T-helper 22 cell (primary cell): ENCODE results near the gene FUCA2.
A peak's percentile ranks its signal among the peaks of the same experiment; 100 is the strongest.

Experiments used
- DNase-seq: peaks from one replicate; pipeline ENCODE4 v3.0.0-alpha.2; 2020; ENCODE audit warnings: low read depth

Gene FUCA2

DNA sequence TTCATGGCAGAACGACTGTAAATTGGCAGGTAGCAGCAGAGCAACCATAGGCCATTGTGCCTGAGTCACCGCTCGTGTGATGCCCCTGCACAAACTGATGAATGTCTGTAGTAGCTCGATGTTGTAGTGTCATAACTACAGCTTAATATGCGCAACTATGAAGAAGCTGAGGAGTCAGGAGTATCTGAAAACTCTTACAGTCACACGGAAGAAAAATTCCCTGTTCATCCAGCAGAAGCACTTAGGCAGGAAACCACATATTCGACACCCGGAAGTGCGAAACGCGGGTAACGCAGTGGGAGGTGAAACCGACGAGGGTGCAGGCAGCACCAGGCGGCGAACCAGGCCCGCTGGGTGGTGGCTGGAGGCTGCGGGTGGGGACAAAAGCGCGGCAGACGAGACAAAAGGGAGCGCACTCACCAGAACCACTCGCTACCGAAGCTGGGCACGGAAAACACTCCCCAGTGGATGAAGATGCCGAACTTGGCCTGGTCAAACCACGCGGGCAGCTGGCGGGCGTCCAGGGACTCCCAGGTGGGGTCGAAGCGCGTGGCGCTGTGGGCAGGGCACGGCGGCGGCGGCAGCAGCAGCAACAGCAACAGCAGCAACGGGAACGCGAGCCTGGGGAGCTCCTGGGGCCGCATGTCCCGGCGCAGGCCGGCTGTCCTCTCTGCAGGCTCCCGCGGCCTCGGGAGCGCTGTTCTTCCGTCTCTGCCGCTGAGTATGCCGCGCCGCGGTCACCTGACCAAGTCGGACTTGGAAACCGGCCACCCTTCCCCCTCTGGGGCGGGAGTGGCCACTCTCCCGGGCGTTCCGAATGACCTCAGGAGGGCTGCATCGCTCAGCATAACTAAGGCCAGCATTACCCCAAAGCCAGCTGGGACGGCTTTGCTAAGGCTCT, at the start of gene FUCA2:
FUCA2 (minus strand) TSS at position 730 of the 901 bp plus-strand sequence; CDS start at position 644, 86 bp downstream.
- peak; percentile 50 for DNase-seq

DNA sequence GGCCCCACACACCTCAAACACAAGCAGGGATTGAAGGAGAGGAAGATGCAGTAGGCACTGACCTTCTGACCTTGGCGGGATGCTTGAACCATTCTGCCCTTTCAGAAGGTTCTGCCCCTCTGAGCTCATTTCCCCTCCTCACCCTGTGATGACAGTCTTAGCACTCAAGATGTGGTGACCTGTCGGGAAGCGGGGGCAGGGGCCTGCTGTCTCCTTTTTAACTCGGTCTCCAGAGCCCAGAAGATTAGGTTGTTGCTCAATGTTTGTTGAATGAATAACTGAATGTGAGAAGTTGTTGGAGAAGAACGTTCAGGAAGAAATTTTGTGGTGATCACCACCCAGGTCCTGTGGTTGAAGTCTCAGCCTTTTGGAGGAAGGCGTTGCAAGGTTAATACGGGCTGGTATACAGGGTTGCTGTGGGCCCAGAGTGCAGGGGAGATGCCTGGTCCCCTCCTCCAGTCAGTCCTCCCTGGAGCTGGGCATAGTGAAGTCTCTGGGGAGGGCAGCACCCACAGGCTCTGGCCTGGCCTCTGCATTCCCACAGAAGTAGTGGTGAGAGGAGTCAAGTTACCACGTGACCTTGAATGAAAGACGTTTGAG, 49.7 kb upstream of the FUCA2 start:
- no peak for DNase-seq

GRCh38 chr6:143559051-143559660, 47.6 kb upstream of the FUCA2 start:
- no peak for DNase-seq

GRCh38 chr6:143556529-143556928, 45.0 kb upstream of the FUCA2 start:
- no peak for DNase-seq

- DNase-seq = no peak
Observed at GRCh38 chr6:143555582-143555981, 44.1 kb upstream of the FUCA2 start.

DNA sequence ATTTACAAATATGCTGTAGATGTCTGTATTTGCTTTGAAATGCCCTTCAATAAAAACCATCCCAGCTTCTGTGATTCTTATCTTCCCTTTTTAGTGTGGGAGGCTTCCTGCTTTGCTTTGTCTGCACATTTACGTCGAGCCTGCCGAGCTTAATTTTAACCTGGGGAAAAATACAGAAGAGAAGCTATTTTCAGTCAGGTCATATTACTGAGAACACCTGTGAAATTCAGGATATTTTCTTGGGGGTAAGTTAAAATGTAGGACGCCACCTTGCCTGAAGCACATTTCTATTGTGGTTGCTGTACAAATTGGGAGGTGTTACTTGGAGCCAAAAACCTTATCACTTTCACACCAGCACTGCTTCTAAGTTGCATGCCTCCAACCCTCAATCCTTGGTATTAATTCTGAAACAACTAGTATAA, 43.6 kb upstream of the FUCA2 start:
- DNase-seq = no peak

- DNase-seq = no peak
Observed at GRCh38 chr6:143553337-143553736, 41.8 kb upstream of the FUCA2 start.

DNA sequence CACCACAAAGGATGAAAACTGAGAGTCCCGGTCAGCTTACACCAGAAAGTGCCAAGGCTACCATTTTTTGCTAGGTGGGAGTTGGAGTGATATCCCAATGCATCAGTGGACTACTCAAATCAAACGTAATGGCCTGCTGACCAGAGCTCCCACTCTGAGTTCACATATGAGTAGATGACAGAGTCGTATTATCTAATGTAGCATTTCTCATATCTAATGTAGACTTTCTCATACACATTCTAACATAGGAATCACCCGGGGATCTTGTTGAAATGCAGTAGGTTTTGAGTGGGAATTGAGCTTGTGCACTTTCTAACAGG, 38.4 kb upstream of the FUCA2 start:
- no peak for DNase-seq

DNA sequence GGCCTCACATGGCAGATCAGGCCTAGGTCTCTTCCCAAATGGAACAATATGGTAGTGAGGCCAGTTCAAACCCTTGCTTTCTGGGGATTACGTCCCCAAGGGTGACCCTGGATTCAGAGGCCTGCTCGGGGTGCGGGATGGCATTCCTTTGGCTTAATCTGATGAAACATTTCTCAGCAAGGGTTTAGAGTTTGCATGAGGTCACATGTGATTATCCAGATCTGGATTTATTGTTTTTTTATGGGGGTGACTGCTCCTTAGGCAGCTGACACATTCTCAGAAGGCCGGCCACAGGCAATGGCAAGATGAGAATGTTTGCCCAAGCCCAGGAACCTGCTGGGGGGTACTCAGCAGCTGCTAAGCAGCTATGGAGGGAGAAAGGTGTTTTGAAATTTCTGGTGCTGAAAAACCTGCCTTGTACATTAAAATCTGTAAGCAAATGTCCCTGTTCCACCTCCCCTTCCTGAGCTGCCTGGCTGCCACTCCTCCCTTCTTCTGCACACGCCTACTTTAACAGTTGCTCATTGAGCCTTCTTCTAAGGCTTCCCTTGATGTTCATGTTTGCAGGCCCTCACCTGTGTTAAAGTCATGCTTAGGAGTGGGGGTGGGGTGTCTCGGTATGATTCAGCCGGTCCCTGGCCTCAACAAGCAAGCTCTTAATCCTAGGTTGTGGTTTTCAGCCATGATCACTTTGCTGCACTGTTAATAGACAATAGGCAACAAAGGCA, 37.9 kb upstream of the FUCA2 start:
- peak; percentile 14 for DNase-seq

DNA sequence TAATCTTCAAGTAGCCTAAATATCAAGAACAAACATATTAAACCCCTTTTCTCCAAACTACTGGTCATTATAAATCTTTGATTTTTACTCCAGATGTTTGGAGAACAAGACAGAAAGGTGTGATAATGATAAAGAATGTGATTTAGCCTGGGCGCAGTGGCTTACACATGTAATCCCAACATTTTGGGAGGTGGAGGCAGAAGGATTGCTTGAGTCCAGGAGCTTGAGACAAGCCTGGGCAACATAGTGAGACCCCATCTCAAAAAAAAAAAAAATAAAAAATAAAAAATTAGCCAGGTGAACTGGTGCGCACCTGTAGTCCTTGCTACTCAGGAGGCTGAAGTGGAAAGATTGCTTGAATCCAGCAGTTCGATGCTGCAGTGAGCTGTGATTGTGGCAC, 35.1 kb upstream of the FUCA2 start:
- no peak for DNase-seq

- no peak for DNase-seq
Observed at GRCh38 chr6:143545976-143546547, 34.5 kb upstream of the FUCA2 start.

- DNase-seq = no peak
Observed at GRCh38 chr6:143545165-143545564, 33.6 kb upstream of the FUCA2 start.

DNA sequence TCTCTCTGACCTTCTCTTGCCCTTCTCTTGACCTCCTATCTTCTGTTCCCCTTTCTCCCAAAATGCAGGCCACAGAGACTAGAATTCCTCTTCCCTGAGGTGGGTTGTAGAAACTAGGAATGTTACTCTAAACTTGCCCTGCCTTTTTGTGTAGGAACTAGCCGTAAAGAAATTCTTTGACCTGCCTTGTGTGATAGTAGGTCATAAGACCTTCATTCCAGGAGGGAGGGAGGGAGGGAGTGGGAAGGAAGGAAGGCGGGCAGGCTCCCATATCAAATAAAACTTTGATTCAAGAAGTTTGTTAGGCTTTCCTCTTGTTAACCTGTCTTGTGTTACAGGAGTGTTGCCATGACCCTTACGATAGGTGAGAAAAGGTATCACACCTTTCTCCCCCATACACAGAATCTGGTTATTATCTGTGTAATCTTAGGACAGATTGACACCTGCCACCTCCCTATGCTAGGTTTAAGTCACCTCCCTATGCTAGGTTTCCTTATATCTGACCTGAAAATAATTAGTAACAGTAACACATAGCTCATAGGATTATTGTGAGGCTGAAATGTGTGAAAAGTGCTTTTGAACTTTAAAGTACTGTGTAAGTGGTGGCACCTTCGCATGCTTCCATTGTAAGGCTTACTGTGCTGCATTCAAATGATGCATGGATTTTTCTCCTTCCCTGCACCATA, 32.6 kb upstream of the FUCA2 start:
- no peak for DNase-seq

- no peak for DNase-seq
Observed at GRCh38 chr6:143543435-143543834, 31.9 kb upstream of the FUCA2 start.

DNA sequence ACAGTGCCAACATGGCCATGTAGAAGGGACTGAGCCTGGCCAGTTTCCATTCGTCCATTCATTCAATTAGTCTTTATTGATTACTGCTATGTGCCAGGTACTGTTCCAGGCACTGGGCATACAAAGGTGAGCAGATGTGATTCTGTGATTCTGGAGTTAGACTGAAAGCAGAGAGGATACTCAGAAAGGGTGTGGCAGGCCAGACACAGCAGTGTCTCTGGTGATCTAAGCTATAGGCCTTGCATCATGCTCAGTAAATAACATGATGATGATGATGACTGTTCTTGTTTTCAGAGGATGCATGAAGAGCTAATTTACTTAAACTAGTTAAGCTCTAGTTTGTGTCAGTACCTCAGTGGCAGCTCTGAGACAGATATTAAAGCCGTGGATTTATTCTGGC, 31.4 kb upstream of the FUCA2 start:
- no peak for DNase-seq

DNA sequence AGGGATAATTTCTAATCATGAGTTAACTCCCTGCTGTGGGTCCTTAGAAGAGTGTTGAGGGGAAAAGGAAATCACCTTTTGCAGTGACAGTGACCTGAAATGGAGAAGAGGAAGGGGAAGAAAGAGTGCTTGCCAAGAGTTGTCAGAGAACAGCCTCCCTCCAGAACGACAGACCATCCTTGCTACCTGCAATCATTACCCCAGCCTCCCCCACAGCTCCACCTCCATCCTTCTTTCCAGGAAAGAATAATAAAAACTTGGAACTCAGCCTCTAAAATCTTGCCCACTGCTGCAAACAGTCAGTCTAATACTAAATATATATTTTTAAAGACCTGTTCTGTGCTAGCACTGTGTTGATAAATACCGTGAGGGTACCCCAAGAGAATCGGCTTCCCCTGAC, 28.7 kb upstream of the FUCA2 start:
- DNase-seq = no peak

GRCh38 chr6:143539734-143540133, 28.2 kb upstream of the FUCA2 start:
- DNase-seq = peak; percentile 30

DNA sequence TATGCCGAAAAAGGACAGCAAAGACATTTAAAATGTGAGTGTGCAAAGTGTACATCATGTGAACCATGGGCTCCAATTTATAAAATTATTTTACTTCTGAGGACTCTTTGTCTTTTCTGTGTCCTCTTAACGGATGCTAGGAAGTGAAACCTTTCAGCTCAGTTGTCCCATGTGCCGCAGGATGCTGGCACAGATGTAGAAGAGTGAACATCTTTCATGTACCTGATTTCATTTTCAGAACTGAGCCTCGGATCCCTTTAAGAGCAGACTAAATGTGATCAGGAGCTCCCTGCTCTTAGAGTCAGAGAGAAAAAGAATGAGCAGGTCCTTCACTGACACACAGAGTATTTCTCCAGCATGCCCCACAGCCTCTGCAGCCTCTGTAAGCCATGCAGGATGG, 27.6 kb upstream of the FUCA2 start:
- DNase-seq = no peak

DNA sequence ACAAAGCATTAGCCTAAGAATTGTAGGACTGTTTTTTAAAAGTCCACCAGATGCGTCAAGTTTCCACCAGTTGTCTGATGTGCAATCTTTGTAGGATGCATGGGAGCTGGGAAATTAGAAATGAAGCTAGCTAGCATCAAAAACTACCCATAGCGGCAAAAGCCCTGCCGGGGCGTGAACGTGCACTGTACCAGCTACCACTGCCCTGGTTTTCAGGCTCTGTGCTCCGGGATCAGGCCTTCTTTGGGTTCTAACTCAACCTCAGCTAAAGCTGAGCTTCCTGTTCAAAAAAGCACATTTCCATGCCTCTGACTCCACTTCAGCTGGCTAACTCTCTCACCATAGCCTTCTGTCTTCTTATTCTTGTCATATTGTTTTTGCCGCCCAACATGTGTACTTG, 26.9 kb upstream of the FUCA2 start:
- no peak for DNase-seq

GRCh38 chr6:143536866-143537691, 25.6 kb upstream of the FUCA2 start:
- DNase-seq = peak; percentile 45

- DNase-seq = peak; percentile 30
Observed at GRCh38 chr6:143536461-143536865, 24.9 kb upstream of the FUCA2 start.
